Caco-2 (cell line): ENCODE results near the gene CTTNBP2. TPM values are rescaled to one million over a fixed set of nuclear protein-coding genes. Genes with fewer than 3 reads are reported as not detected.

Experiments
- BruUV-seq: library from RNA; stranded (reverse); fragments of 400-500 nt; replicated peaks from 2 replicates; lab custom pipeline; 2021; lab: Mats Ljungman, UMichigan
- CTCF ChIA-PET: fragments of 300-600 bp; sonication (Branson Sonifier 250); formaldehyde crosslinking; loops from one replicate; lab custom pipeline; 2022; ENCODE audit warnings: antibody characterized with exemption; lab: Charles Lee
- POLR2A ChIA-PET: fragments of 300-600 bp; sonication (Branson Sonifier 250); formaldehyde crosslinking; loops from one replicate; lab custom pipeline; 2022; ENCODE audit warnings: antibody characterized with exemption; lab: Charles Lee
- DNase-seq, 2 experiments: peaks; one replicate each; pipeline versions ENCODE4 v3.0.0 to v3.0.0-alpha.2; 2020 to 2022
- H3K27me3 ChIP-seq: replicated peaks from 2 replicates; pipeline ENCODE4 v1.6.0; 2011; ENCODE audit warnings: low read length; ENCODE audit not compliant: control insufficient read depth, insufficient read depth
- H3K36me3 ChIP-seq: 2 replicates; pipeline ENCODE4 v1.5.1; 2011; ENCODE audit warnings: low read length; ENCODE audit not compliant: control insufficient read depth, insufficient read depth
- H3K4me1 ChIP-seq: fragments of 250-450 bp; sonication (Bioruptor Pico); 2 replicates; pipeline ENCODE4 v1.5.1; 2020; ENCODE audit warnings: mild to moderate bottlenecking
- H3K4me3 ChIP-seq: 2 replicates; pipeline ENCODE4 v1.5.1; 2011; ENCODE audit warnings: low read depth, mild to moderate bottlenecking, control low read depth, low read length
- H3K9me3 ChIP-seq: fragments of 250-450 bp; sonication (Bioruptor Pico); 2 replicates; pipeline ENCODE4 v1.5.1; 2020; ENCODE audit warnings: mild to moderate bottlenecking, moderate library complexity
- H3K27ac Mint-ChIP-seq: one replicate; pipeline ENCODE4 v1.8.0; 2022; ENCODE audit warnings: mixed read lengths; ENCODE audit not compliant: unreplicated experiment
- H3K27me3 Mint-ChIP-seq: one replicate; pipeline ENCODE4 v1.8.0; 2022; ENCODE audit warnings: mixed read lengths; ENCODE audit not compliant: insufficient read depth, unreplicated experiment
- H3K36me3 Mint-ChIP-seq: one replicate; pipeline ENCODE4 v1.8.0; 2022; ENCODE audit warnings: mild to moderate bottlenecking, mixed read lengths; ENCODE audit not compliant: insufficient read depth, unreplicated experiment
- H3K4me1 Mint-ChIP-seq: one replicate; pipeline ENCODE4 v1.8.0; 2022; ENCODE audit warnings: low read depth, mixed read lengths; ENCODE audit not compliant: unreplicated experiment
- H3K4me3 Mint-ChIP-seq: one replicate; pipeline ENCODE4 v1.8.0; 2022; ENCODE audit warnings: mild to moderate bottlenecking, moderate library complexity, mixed read lengths; ENCODE audit not compliant: unreplicated experiment
- H3K9me3 Mint-ChIP-seq: one replicate; pipeline ENCODE4 v1.8.0; 2022; ENCODE audit warnings: mixed read lengths; ENCODE audit not compliant: unreplicated experiment
- intact Hi-C: fragments of 100-400 bp; cut with micrococcal nuclease; formaldehyde crosslinking; loops from one replicate; pipeline ENCODE4 v1.10.0; 2022; ENCODE audit not compliant: unreplicated experiment
- total RNA-seq: library from RNA; stranded (reverse); gene quantifications from 2 replicates; pipeline ENCODE4 v1.2.3, GENCODE V29; 2022
- TF ChIP-seq, protein P1 (sequence below), 2 experiments: fragments of 200-600 bp in 1 of 2; IDR thresholded peaks; 1 replicate in 1 of 2; 2 replicates in 1 of 2; pipeline versions ENCODE4 v1.5.1 to v1.8.0; 2011 to 2022; ENCODE audit warnings: antibody characterized with exemption in 1 of 2, control low read depth in 1 of 2, inconsistent platforms in 1 of 2, low read depth in 1 of 2, low read length in 1 of 2, mild to moderate bottlenecking in 1 of 2, moderate library complexity in 1 of 2; ENCODE audit not compliant: insufficient read depth in 1 of 2, severe bottlenecking in 1 of 2, unreplicated experiment in 1 of 2

The CTTNBP2 gene
- total RNA-seq, 1 experiment from 2014 or later: 3.2 TPM

DNA sequence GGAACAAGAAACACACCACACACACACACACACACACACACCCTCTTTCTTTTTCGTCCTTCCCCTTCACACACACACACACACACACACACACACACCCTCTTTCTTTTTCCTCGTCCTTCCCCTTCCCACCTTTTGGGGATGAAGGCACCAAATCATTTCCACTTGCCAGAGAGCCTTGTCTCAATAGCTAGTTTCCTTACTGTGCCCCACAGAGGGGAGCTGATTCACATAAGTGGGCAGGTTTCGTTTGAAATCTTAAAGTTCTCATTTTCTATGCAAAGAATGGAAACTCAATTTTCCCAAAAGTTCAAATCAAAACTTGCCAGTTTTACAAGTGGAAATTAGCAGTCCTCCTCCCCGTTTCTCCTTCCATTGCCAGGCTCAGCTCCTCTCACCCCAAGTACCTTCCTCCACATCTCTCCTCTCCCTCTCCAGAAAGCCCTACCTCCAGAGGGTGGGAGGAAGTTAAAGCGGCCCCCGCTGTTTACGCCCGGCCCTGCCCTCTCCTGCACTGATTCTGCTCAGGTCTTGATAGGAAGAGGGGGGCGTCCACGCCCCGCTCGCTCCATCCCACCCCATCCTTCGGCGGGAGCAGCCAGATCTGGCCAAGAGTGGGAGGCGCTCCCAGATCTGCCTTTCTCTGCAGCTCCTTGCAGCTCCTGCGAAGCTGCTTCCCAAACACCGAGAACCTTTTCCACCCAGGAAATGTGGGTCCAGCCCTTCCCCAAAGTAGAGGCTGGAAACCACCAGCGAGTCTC lies 1.3 kb downstream of the CTTNBP2 start:
- ChIA-PET POLR2A (no interaction called here), CTCF (interaction anchor here (0.7 kb wide), 1 partner anchor 22 kb away, joined by 3 read pairs; no protein-coding TSS in a partner anchor)
- Mint-ChIP-seq H3K4me1 (peaks cover 13% of the 10 kb centered on the region), H3K27me3 (peaks cover 28% of the 10 kb centered on the region), H3K9me3 (no peaks in the 10 kb centered on the region), H3K36me3 (no peaks in the 10 kb centered on the region), H3K27ac (no peak overlapping the region), H3K4me3 (peak overlapping the region; percentile 78)
- H3K9me3 ChIP-seq: no peaks in the 10 kb centered on the region
- H3K36me3 ChIP-seq: no peaks in the 10 kb centered on the region
- H3K4me1 ChIP-seq: 0 out of 2 replicates have a peak, but pooled peaks cover 7% of the 10 kb centered on the region
- no TSS peak for BruUV-seq
- peak in 1 of 2 experiments; percentile 22 for DNase-seq
- TF ChIP-seq, protein P1, sequence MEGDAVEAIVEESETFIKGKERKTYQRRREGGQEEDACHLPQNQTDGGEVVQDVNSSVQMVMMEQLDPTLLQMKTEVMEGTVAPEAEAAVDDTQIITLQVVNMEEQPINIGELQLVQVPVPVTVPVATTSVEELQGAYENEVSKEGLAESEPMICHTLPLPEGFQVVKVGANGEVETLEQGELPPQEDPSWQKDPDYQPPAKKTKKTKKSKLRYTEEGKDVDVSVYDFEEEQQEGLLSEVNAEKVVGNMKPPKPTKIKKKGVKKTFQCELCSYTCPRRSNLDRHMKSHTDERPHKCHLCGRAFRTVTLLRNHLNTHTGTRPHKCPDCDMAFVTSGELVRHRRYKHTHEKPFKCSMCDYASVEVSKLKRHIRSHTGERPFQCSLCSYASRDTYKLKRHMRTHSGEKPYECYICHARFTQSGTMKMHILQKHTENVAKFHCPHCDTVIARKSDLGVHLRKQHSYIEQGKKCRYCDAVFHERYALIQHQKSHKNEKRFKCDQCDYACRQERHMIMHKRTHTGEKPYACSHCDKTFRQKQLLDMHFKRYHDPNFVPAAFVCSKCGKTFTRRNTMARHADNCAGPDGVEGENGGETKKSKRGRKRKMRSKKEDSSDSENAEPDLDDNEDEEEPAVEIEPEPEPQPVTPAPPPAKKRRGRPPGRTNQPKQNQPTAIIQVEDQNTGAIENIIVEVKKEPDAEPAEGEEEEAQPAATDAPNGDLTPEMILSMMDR (IDR thresholded peaks at IDR 0.05; ENCODE audit: insufficient read depth in 1 of 2, low read depth in 1 of 2, low read length in 1 of 2, severe bottlenecking in 1 of 2, unreplicated experiment in 1 of 2): no peak
- peak overlapping the region; percentile 62; the same call in 1 of the 2 replicates for H3K4me3 ChIP-seq
- intact Hi-C loops: loop anchor here (2.0 to 5.0 kb wide), 2 partner anchors 35 to 121 kb away; no protein-coding TSS in a partner anchor
- no peaks in the 10 kb centered on the region for H3K27me3 ChIP-seq

DNA sequence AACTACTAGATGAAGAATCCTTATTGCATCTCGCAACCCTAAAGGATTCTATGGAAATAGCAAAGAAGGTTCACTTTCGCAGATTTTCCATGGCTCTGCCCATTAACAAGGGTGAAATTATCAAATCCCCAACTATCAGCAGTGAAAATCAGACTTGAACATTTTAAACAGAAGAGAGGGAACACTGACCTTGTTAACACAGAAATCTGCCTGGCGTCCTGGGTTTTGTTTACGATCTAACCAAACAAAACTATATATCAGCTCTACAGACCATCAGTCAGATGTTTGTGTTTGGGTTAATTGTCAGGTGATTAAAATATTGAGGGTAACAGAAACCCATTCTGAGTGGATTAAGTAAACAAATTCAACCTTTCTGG lies 1.9 kb downstream of the CTTNBP2 start:
- Histone ChIP-seq H3K36me3 (no peaks in the 10 kb centered on the region), H3K4me1 (0 out of 2 replicates have a peak, but pooled peaks cover 7% of the 10 kb centered on the region), H3K9me3 (no peaks in the 10 kb centered on the region), H3K4me3 (no peak overlapping the region), H3K27me3 (no peaks in the 10 kb centered on the region)
- Mint-ChIP-seq H3K36me3 (no peaks in the 10 kb centered on the region), H3K4me3 (peak overlapping the region; percentile 78), H3K4me1 (peaks cover 13% of the 10 kb centered on the region), H3K27ac (no peak overlapping the region), H3K27me3 (peaks cover 28% of the 10 kb centered on the region), H3K9me3 (no peaks in the 10 kb centered on the region)
- no TSS peak for BruUV-seq
- ChIA-PET POLR2A (no interaction called here), CTCF (interaction anchor here (0.8 kb wide), 1 partner anchor 77 kb away, joined by 3 read pairs; no protein-coding TSS in a partner anchor)
- intact Hi-C loops: loop anchor here (5.0 kb wide), 1 partner anchor 34 kb away; no protein-coding TSS in a partner anchor
- no peak for DNase-seq
- TF ChIP-seq, protein P1 (IDR thresholded peaks at IDR 0.05; ENCODE audit: insufficient read depth in 1 of 2, low read depth in 1 of 2, low read length in 1 of 2, severe bottlenecking in 1 of 2, unreplicated experiment in 1 of 2): no peak

GRCh38 chr7:117870448-117871130 lies 2.7 kb downstream of the CTTNBP2 start:
- H3K36me3 Mint-ChIP-seq: no peaks in the 10 kb centered on the region
- H3K9me3 Mint-ChIP-seq: no peaks in the 10 kb centered on the region
- no TSS peak for BruUV-seq
- no peak overlapping the region for H3K4me3 ChIP-seq
- no peak for DNase-seq
- no peak overlapping the region for H3K4me3 Mint-ChIP-seq
- no peaks in the 10 kb centered on the region for H3K9me3 ChIP-seq
- peaks cover 28% of the 10 kb centered on the region for H3K27me3 Mint-ChIP-seq
- CTCF ChIA-PET: interaction anchor here (0.6 to 0.8 kb wide), 3 partner anchors 78 to 312 kb away, joined by 3 read pairs; no protein-coding TSS in a partner anchor
- no peaks in the 10 kb centered on the region for H3K36me3 ChIP-seq
- TF ChIP-seq, protein P1 (IDR thresholded peaks at IDR 0.05; ENCODE audit: insufficient read depth in 1 of 2, low read depth in 1 of 2, low read length in 1 of 2, severe bottlenecking in 1 of 2, unreplicated experiment in 1 of 2): no peak
- intact Hi-C loops: loop anchor here (5.0 kb wide), 1 partner anchor 33 kb away; no protein-coding TSS in a partner anchor
- H3K27ac Mint-ChIP-seq: no peak overlapping the region
- no peaks in the 10 kb centered on the region for H3K27me3 ChIP-seq
- POLR2A ChIA-PET: no interaction called here
- peaks cover 13% of the 10 kb centered on the region for H3K4me1 Mint-ChIP-seq
- 0 out of 2 replicates have a peak, but pooled peaks cover 3% of the 10 kb centered on the region for H3K4me1 ChIP-seq
